ENCODE results near the gene ACSBG1.

ACSBG1 gene

DNA sequence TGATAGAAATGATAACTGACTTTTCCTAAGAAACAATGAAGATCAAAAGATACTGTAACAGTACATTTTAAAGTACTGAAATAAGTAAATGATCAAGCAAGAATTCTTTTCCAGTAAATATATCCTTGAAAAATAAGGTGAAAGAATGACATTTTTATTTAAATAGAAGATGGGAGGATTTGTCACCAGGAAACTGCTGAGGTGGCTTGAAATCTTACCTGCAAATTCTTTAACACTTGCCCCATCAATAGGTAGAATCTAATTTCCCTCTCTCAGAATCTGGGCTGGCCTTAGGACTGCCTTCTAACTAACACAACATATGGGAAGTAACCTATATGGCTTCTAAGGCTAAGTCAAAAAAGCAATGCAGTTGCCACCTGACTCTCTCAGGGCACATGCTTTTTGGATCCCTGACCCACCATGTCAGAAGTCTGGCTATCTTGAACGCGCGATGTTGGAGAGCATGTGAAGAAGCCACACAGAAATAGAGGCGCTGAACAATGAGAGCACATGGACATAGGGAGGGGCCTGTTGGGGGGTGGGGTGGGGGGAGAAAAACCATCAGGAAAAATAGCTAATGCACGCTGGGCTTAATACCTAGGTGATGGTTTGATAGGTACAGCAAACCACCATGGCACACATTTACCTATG, 11.5 kb downstream of the ACSBG1 start:
- DNase-seq (ENCODE audit: low read depth in 2 of 3, low spot score in 2 of 3) = no peak

- DNase-seq (ENCODE audit: low read depth in 2 of 3, low spot score in 2 of 3) = no peak
Observed at GRCh38 chr15:78220713-78221112, 13.7 kb downstream of the ACSBG1 start.

DNA sequence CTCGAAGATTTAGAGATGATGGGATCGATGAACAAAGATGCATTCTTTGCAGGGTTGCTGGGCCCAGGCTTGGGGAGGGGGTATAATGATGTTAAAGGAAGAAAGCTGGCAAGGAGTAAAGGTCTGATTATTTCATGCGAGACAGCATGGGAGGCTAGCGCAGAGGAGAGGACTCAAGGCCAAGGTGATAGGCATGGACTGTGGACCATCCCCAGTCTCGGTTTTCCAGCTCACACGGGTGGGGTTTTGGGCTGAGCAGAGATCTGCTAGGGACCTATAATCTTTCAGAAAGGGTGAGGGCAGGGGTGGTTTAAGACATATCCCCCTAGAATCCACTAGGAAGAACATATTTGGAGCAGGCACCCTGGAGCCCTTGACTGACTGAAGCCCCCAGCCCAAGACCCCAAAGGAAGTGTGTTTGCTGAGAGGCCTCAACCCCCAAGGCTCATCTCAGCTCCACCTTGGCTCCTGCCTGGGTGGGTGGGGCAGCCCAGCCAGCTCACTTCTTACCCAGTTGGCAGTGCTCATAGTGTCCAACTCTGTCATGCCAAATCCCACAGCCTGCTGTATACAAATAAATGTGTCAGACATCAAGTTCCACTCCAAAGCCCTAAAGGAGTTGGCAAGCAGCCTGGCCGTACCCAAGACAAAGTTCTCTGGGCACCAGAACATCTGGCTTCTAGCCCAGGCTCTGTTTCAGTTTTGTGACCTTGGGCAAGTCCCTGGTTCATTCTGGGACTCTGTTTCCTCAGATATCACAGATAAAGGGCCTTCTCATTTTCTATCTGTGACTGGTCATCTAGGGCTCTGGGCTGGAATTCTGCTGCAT, 17.9 kb downstream of the ACSBG1 start:
- no peak for DNase-seq (ENCODE audit: low read depth in 2 of 3, low spot score in 2 of 3)

GRCh38 chr15:78213956-78214355, 20.4 kb downstream of the ACSBG1 start:
- no peak for DNase-seq (ENCODE audit: low read depth in 2 of 3, low spot score in 2 of 3)

- DNase-seq (ENCODE audit: low read depth in 2 of 3, low spot score in 2 of 3) = no peak
Observed at GRCh38 chr15:78213425-78213750, 21.0 kb downstream of the ACSBG1 start.

DNA sequence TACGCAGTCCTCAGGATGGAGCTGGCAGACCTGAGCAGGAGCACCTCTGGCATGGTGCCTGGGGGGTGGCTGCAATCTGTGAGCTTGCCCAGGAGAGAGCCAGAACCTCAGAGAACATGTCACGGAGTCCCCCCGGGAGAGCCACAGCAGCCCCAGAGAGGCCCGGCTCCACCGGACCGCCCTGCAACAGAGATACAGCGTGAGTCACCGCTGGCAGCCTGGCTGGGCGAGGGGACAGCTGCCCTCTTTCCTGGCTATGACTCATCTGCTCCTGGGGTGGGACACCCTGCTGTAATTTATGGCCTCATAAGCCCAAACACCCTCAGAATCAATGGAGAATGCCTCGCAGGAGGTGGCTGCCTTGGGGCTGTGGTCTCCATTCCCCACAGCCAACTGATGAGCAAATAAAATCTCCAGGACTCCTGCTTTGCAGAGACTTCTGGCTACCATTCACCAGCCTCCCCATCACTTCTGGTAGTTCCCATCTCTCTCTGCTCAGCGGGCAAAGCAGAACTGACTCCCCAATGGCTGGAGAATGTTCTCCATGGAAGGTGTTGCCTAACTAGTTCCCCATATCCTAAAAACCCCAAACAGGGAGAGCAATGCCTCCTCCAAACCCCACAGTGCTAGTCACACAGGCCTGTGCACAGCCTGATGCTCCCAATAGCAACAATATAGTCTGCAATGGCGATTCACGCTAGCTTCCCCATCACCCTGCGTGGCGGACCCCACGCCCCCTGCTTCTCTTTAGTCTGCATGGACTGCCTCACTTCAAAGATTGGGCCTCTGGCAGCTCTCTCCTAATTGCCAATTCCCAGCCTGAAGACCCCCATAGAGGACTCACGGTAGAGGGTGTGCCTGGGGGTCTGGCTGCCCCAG, 21.6 kb downstream of the ACSBG1 start:
- DNase-seq (ENCODE audit: low read depth in 2 of 3, low spot score in 2 of 3) = no peak

DNA sequence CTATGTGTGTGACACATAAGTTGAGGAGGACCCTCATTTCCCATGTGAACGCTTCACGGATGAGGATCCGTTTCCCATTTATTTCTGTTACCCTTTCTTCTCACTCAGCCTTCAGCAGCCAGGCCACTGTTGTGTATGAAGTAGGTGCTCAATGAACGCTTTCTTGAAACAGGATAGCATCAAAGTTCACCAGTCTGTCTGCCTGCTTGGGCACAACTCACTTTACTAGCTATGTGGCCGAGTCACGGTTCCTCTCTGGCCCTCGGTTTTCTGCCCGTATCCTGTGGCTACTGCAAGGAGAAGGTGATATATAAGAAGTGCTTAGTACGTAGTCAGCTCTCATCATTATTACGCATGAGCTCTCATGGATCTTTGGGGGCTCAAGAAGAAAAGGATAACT, 22.4 kb downstream of the ACSBG1 start:
- no peak for DNase-seq (ENCODE audit: low read depth in 2 of 3, low spot score in 2 of 3)

DNA sequence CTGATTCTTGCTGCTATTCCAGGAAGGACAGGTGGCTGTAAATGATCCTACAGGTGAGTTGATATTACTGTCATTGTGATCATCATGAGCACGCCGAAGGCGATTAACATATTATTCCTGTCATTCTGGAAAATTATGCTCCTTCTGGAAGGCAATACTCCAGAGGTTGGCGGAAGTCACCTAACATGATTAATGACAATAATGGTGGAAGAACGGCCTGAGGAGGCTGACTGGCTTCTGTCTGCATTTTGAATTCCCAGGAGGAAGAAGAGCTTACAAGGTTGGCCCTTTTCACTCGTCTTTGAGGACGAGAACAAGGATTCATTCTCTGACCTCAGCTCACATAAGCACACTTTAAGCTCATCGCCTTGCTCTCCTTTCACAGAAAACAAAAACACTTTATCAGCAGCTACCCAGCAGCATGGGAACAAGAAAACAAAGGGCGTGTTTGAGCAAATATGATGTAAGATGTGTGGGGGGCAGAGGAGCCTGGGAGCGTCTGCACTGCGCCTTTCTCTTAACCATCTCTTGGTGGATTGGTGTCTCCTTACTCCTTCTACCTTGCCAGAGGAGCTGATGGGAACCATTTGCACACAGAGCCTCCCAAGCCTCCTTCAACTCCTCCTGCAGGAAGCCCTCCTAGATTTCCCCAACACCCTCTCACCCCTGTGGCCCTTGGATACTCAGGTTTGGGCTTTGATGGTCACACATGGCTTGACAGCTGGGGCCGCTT, 23.0 kb downstream of the ACSBG1 start:
- DNase-seq (ENCODE audit: low read depth in 2 of 3, low spot score in 2 of 3) = no peak

GRCh38 chr15:78210349-78210717, 24.0 kb downstream of the ACSBG1 start:
- DNase-seq (ENCODE audit: low read depth in 2 of 3, low spot score in 2 of 3) = no peak

DNA sequence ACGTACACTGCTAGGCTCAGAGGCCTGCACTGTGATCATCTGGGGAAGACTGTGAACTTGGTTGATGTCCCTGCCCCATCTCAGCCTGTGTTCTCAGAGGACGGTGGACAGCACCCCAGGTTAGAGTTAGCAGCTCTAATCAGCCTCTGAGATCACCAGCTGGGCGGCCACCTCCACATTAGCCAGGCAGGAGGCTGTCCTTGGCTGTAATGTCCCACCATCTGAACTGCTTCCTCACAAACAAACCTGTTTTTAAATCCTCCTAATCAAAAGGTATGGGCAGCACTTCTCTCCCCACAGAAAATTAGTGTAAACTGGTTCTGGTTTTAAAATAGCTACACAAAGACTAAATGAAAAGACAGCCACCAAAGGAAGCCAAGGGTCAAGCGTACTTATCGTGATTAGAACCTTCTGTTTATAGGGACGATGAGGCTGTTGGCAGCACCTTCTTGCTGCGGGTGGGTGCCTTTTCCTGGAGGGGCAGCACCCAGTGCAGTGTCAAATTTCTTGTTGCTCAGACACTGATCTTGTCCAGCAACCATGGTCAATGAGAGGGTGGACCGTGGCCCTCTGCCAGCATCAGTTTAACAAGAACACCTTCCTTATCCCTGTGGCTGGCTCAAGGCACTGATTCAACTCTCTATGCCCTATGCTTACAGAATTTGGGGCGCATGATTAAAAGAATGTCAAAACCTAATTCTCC, 24.6 kb downstream of the ACSBG1 start:
- no peak for DNase-seq (ENCODE audit: low read depth in 2 of 3, low spot score in 2 of 3)

GRCh38 chr15:78208887-78209645, 25.3 kb downstream of the ACSBG1 start:
- no peak for DNase-seq (ENCODE audit: low read depth in 2 of 3, low spot score in 2 of 3)

GRCh38 chr15:78208341-78208844, 26.0 kb downstream of the ACSBG1 start:
- DNase-seq (ENCODE audit: low read depth in 2 of 3, low spot score in 2 of 3) = no peak

DNA sequence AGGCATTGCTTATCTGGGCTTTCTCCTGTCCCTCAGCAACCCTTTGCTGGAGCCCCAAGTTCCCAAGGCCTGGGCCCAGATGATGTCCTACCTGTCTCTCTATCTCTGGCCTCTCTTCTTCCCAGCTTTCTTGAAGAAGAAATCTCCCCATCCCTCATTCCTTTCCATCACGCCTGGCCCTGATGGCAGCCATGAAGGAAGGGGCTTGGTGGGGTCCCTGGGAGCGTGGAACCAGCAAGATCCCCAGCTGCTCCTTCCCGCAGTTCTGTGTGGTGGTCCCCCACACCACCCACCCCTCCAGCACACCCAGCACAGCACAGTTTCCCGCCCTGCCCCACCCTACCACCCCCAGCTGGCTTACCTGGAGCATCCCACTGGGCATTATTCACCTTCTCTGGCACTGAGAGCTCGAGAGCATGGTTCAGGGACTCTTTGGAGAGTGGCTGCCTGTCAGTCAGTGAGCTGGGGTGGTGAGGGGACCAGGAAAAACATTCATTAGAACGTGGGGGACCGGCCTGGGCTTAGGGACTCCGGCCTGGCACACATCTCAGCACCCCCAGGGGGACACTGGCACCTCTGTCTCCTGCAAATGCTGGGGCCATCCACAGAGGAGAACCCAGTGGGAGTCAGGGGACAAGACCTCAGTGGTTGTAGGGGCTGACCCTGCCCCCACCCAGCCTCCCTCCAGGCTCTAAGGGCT, 26.6 kb downstream of the ACSBG1 start:
- no peak for DNase-seq (ENCODE audit: low read depth in 2 of 3, low spot score in 2 of 3)

GRCh38 chr15:78207110-78207458, 27.3 kb downstream of the ACSBG1 start:
- no peak for DNase-seq (ENCODE audit: low read depth in 2 of 3, low spot score in 2 of 3)

- no peak for DNase-seq (ENCODE audit: low read depth in 2 of 3, low spot score in 2 of 3)
Observed at GRCh38 chr15:78206326-78207109, 27.8 kb downstream of the ACSBG1 start.

- DNase-seq (ENCODE audit: low read depth in 2 of 3, low spot score in 2 of 3) = no peak
Observed at GRCh38 chr15:78205856-78206255, 28.5 kb downstream of the ACSBG1 start.

GRCh38 chr15:78205337-78205736, 29.0 kb downstream of the ACSBG1 start:
- no peak for DNase-seq (ENCODE audit: low read depth in 2 of 3, low spot score in 2 of 3)
